ENCODE measurements around the gene ADAMTS6. TPM values are rescaled to one million over a fixed set of nuclear protein-coding genes. Genes with fewer than 3 reads are reported as not detected.

Gene ADAMTS6
- total RNA-seq, 1 donor from 2014 or later, result 16.7 TPM

DNA sequence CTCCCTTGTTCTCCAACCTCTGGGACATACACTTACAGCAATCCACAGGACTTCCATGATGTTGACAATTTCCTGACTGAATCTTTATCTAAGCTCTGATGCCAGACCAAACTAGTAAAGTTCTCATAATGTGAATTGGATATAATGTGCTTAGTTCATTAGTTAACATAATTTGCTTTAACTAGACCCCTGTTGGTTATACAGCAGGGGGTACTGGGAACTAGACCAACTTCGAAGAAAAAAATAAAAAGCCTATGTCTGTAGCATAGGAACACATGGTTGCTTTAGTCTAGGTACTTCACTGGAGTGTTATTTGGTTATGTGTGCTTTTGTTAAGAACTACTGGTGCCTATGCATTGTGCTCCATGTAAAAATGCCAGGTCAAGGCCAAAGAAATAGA is 173.8 kb downstream of the ADAMTS6 start:
- H3K4me1 Mint-ChIP-seq (ENCODE audit: unreplicated experiment), result no peaks in the 10 kb centered on the region
- H3K27me3 Mint-ChIP-seq (ENCODE audit: unreplicated experiment), result peaks cover 1% of the 10 kb centered on the region
- no peaks in the 10 kb centered on the region for H3K9me3 Mint-ChIP-seq (ENCODE audit: unreplicated experiment)
- TF ChIP-seq, protein P1, sequence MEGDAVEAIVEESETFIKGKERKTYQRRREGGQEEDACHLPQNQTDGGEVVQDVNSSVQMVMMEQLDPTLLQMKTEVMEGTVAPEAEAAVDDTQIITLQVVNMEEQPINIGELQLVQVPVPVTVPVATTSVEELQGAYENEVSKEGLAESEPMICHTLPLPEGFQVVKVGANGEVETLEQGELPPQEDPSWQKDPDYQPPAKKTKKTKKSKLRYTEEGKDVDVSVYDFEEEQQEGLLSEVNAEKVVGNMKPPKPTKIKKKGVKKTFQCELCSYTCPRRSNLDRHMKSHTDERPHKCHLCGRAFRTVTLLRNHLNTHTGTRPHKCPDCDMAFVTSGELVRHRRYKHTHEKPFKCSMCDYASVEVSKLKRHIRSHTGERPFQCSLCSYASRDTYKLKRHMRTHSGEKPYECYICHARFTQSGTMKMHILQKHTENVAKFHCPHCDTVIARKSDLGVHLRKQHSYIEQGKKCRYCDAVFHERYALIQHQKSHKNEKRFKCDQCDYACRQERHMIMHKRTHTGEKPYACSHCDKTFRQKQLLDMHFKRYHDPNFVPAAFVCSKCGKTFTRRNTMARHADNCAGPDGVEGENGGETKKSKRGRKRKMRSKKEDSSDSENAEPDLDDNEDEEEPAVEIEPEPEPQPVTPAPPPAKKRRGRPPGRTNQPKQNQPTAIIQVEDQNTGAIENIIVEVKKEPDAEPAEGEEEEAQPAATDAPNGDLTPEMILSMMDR (IDR thresholded peaks at IDR 0.05; ENCODE audit: unreplicated experiment), result no peak
- no peak overlapping the region for H3K4me3 Mint-ChIP-seq (ENCODE audit: unreplicated experiment)
- DNase-seq (ENCODE audit: low spot score), result no peak
- no peak overlapping the region for H3K27ac Mint-ChIP-seq (ENCODE audit: unreplicated experiment)
- peaks cover 13% of the 10 kb centered on the region for H3K36me3 Mint-ChIP-seq (ENCODE audit: low read depth, unreplicated experiment)

DNA sequence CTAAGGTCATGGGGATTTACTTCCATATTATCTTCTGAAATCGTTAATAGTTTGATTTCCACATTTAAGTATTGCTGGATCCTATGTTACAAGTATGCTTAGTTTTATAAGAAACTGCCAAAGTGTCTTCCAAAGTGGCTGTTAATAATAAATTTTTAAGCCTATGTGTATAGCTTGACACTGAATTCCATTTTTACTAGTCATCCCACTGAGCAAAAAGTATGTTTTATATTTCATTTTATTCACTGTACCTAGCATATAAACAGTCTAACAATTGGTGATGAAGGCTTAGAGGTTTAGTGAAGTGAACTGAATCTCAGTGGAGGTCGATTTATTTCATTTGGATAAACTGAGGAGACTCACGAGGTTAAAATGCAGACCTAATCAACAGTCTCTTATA is 174.6 kb downstream of the ADAMTS6 start:
- H3K27me3 Mint-ChIP-seq (ENCODE audit: unreplicated experiment), result peaks cover 1% of the 10 kb centered on the region
- no peak overlapping the region for H3K4me3 Mint-ChIP-seq (ENCODE audit: unreplicated experiment)
- TF ChIP-seq, protein P1 (IDR thresholded peaks at IDR 0.05; ENCODE audit: unreplicated experiment), result no peak
- H3K4me1 Mint-ChIP-seq (ENCODE audit: unreplicated experiment), result no peaks in the 10 kb centered on the region
- peaks cover 13% of the 10 kb centered on the region for H3K36me3 Mint-ChIP-seq (ENCODE audit: low read depth, unreplicated experiment)
- DNase-seq (ENCODE audit: low spot score), result no peak
- no peak overlapping the region for H3K27ac Mint-ChIP-seq (ENCODE audit: unreplicated experiment)
- H3K9me3 Mint-ChIP-seq (ENCODE audit: unreplicated experiment), result no peaks in the 10 kb centered on the region

DNA sequence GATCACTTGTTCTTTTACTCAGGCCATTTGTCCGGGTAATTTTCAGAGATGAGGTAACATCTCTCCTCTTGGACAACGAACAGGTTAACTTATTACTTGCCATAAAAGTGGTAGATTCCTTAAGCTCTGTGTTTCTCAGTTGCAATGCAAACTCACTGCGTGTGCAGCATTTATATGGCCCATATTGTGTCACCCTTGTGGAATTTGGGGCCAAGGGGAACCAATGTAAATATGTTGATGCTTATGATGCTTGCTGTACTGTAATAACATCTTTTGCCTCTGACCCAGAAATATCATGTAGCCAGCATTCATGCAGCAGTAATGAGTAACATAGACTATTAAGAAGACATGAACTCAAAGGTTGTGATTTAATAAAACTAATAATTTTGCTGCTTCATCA is 175.8 kb downstream of the ADAMTS6 start:
- H3K4me3 Mint-ChIP-seq (ENCODE audit: unreplicated experiment), result no peak overlapping the region
- H3K4me1 Mint-ChIP-seq (ENCODE audit: unreplicated experiment), result no peaks in the 10 kb centered on the region

DNA sequence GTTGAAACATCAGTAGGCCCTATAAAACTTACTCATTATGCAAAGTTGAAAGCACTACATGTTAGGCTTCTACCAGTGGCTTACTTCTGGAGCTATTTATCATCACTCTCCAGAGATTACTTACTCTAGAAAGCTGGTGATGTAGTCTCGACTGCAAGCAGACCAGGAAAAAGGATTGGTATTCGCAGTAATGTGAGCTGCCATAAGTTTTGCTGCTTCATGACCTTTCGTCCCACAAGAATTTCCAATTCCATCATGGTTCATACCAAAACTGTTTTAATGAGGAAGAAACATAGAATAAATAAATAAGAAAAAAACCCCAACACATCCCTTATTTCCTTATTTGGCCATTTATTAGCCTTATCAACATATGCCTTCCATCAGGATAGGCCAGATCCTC is 181.9 kb downstream of the ADAMTS6 start:
- no peak for DNase-seq (ENCODE audit: low spot score)
- H3K36me3 Mint-ChIP-seq (ENCODE audit: low read depth, unreplicated experiment), result no peaks in the 10 kb centered on the region
- no peak overlapping the region for H3K27ac Mint-ChIP-seq (ENCODE audit: unreplicated experiment)
- no peak overlapping the region for H3K4me3 Mint-ChIP-seq (ENCODE audit: unreplicated experiment)
- no peaks in the 10 kb centered on the region for H3K27me3 Mint-ChIP-seq (ENCODE audit: unreplicated experiment)
- H3K4me1 Mint-ChIP-seq (ENCODE audit: unreplicated experiment), result no peaks in the 10 kb centered on the region
- TF ChIP-seq, protein P1 (IDR thresholded peaks at IDR 0.05; ENCODE audit: unreplicated experiment), result no peak
- H3K9me3 Mint-ChIP-seq (ENCODE audit: unreplicated experiment), result no peaks in the 10 kb centered on the region

More for the DNA sequence above, 175.8 kb downstream of the ADAMTS6 start:
- H3K9me3 Mint-ChIP-seq (ENCODE audit: unreplicated experiment), result no peaks in the 10 kb centered on the region
- TF ChIP-seq, protein P1 (IDR thresholded peaks at IDR 0.05; ENCODE audit: unreplicated experiment), result no peak
- H3K27me3 Mint-ChIP-seq (ENCODE audit: unreplicated experiment), result peaks cover 1% of the 10 kb centered on the region
- no peak for DNase-seq (ENCODE audit: low spot score)
- peaks cover 13% of the 10 kb centered on the region for H3K36me3 Mint-ChIP-seq (ENCODE audit: low read depth, unreplicated experiment)
- no peak overlapping the region for H3K27ac Mint-ChIP-seq (ENCODE audit: unreplicated experiment)

DNA sequence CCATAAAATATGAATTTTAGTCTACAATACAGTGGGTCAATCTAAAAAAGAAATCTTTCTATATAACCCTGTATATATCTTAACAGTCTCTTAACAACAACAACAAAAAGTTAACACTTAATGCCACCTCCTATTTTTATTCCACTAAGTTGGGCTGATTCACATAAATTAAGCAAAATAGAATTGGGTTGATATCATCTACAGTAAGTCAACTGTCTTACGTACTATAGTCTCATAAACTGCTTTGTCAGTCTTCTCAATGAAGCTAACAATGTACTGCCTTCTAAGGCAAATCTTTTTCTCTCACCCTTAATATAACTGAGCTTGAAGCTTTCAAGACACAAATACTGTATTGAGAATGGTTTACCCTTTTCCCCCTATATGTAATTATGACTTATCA is 185.7 kb downstream of the ADAMTS6 start:
- Mint-ChIP-seq H3K9me3 (ENCODE audit: unreplicated experiment) (no peaks in the 10 kb centered on the region), H3K4me1 (ENCODE audit: unreplicated experiment) (no peaks in the 10 kb centered on the region), H3K27ac (ENCODE audit: unreplicated experiment) (no peak overlapping the region), H3K4me3 (ENCODE audit: unreplicated experiment) (no peak overlapping the region), H3K36me3 (ENCODE audit: low read depth, unreplicated experiment) (no peaks in the 10 kb centered on the region), H3K27me3 (ENCODE audit: unreplicated experiment) (no peaks in the 10 kb centered on the region)
- DNase-seq (ENCODE audit: low spot score), result no peak
- TF ChIP-seq, protein P1 (IDR thresholded peaks at IDR 0.05; ENCODE audit: unreplicated experiment), result no peak
